Hepatocyte (in vitro differentiated cells): Measurements from ENCODE around the gene RUNX3. TPM values are rescaled to one million over a fixed set of nuclear protein-coding genes. Genes with fewer than 3 reads are reported as not detected.

Experiments
- DNase-seq: peaks from one replicate; pipeline ENCODE4 v3.0.0-alpha.2; 2016; ENCODE audit warnings: low spot score
- H2AFZ ChIP-seq: fragments of 200-600 bp; sonication (generic); 2 replicates; pipeline ENCODE4 v1.6.0; 2016; ENCODE audit warnings: antibody characterized with exemption, mild to moderate bottlenecking
- H3K27ac ChIP-seq: fragments of 200-600 bp; sonication (generic); 2 replicates; pipeline ENCODE4 v1.5.1; 2016; ENCODE audit warnings: mild to moderate bottlenecking
- H3K27me3 ChIP-seq: fragments of 200-600 bp; sonication (generic); 2 replicates; pipeline ENCODE4 v1.6.1; 2016
- H3K36me3 ChIP-seq: fragments of 200-600 bp; sonication (generic); replicated peaks from 2 replicates; pipeline ENCODE4 v1.5.1; 2016; ENCODE audit warnings: low read depth; ENCODE audit not compliant: insufficient read depth
- H3K4me1 ChIP-seq: fragments of 200-600 bp; sonication (generic); 2 replicates; pipeline ENCODE4 v1.5.1; 2016; ENCODE audit warnings: mild to moderate bottlenecking, moderate library complexity; ENCODE audit not compliant: insufficient read depth
- H3K4me2 ChIP-seq: fragments of 200-600 bp; sonication (generic); 2 replicates; pipeline ENCODE4 v1.6.0; 2016
- H3K4me3 ChIP-seq: fragments of 200-600 bp; sonication (generic); 2 replicates; pipeline ENCODE4 v1.5.1; 2016; ENCODE audit warnings: mild to moderate bottlenecking
- H3K79me2 ChIP-seq: fragments of 200-600 bp; sonication (generic); 2 replicates; pipeline ENCODE4 v1.6.0; 2017; ENCODE audit warnings: mild to moderate bottlenecking
- H3K9me2 ChIP-seq: fragments of 200-600 bp; sonication (generic); replicated peaks from 2 replicates; pipeline ENCODE4 v1.6.0; 2017; ENCODE audit warnings: mild to moderate bottlenecking; ENCODE audit not compliant: insufficient read depth
- H3K9me3 ChIP-seq: fragments of 200-600 bp; sonication (generic); 2 replicates; pipeline ENCODE4 v1.5.1; 2016; ENCODE audit warnings: low read depth, mild to moderate bottlenecking
- H4K20me1 ChIP-seq: fragments of 200-600 bp; sonication (generic); 2 replicates; pipeline ENCODE4 v1.6.0; 2016; ENCODE audit warnings: mild to moderate bottlenecking; ENCODE audit not compliant: insufficient read depth, poor library complexity, severe bottlenecking
- EZH2 ChIP-seq: fragments of 200-600 bp; sonication (generic); IDR thresholded peaks from 2 replicates; pipeline ENCODE4 v1.6.1; 2016; ENCODE audit warnings: antibody characterized with exemption, mild to moderate bottlenecking, borderline replicate concordance
- EZH2phosphoT487 ChIP-seq: fragments of 200-600 bp; sonication (generic); IDR thresholded peaks from one replicate; pipeline ENCODE4 v1.6.1; 2018; ENCODE audit warnings: antibody characterized with exemption, mild to moderate bottlenecking, low read depth, moderate library complexity; ENCODE audit not compliant: unreplicated experiment, severe bottlenecking
- WGBS: methylation state at CpG from one replicate; pipeline ENCODE4 v1.1.6; 2016; ENCODE audit warnings: low lambda C conversion rate; ENCODE audit errors: missing lambda C conversion rate; 5-methylcytosine and 5-hydroxymethylcytosine counted together
- polyA plus RNA-seq: library from polyadenylated mRNA; unstranded; fragments of >200 nt; fragmentation: Nextera tagmentation; extraction: Ambion mirVana; gene quantifications from 2 replicates; pipeline ENCODE4 v1.2.1, GENCODE V29; 2016
- total RNA-seq: library from RNA; depleted of rRNA; stranded (reverse); fragments of >200 nt; gene quantifications from 2 replicates; pipeline ENCODE4 v1.2.3, GENCODE V29; 2014
- TF ChIP-seq, protein P1 (sequence below): fragments of 200-600 bp; sonication (generic); IDR thresholded peaks from 2 replicates; pipeline ENCODE4 v1.5.1; 2016; ENCODE audit warnings: antibody characterized with exemption, mild to moderate bottlenecking; ENCODE audit not compliant: poor library complexity

Gene RUNX3
- total and polyA plus RNA-seq, 2 experiments from 2014 or later = 0.13 to 0.16 TPM

DNA sequence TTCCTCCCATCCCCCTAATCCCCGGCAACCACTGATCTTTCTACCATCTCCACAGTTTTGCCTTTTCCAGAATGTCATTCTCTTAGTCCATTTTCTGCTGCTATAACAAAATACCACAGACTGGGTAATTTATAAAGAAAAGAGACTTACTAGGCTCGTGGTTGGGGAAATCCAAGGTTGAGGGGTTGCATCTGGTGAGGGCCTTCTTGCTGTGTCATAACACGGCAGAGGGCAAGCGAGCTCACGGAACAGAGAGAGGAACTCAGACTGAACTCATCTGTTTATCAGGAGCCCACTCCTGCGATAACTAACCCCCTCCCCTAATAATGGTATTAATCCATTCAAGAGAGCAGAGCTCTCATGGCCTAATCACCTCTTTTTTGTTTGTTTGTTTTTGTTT lies 52.0 kb downstream of the RUNX3 start:
- 86% methylated on average over 6 of the region's 6 CpGs for WGBS
- Histone ChIP-seq H3K27me3 (no peaks in the 10 kb centered on the region), H3K4me3 (no peak overlapping the region), H2AFZ (no peak overlapping the region), H3K36me3 (no peaks in the 10 kb centered on the region), H3K79me2 (no peaks in the 10 kb centered on the region), H3K4me2 (no peak overlapping the region), H3K27ac (no peak overlapping the region), H3K9me2 (no peaks in the 10 kb centered on the region), H3K4me1 (no peaks in the 10 kb centered on the region), H4K20me1 (no peaks in the 10 kb centered on the region), H3K9me3 (no peaks in the 10 kb centered on the region)
- no peak for TF ChIP-seq EZH2phosphoT487
- TF ChIP-seq, protein P1, sequence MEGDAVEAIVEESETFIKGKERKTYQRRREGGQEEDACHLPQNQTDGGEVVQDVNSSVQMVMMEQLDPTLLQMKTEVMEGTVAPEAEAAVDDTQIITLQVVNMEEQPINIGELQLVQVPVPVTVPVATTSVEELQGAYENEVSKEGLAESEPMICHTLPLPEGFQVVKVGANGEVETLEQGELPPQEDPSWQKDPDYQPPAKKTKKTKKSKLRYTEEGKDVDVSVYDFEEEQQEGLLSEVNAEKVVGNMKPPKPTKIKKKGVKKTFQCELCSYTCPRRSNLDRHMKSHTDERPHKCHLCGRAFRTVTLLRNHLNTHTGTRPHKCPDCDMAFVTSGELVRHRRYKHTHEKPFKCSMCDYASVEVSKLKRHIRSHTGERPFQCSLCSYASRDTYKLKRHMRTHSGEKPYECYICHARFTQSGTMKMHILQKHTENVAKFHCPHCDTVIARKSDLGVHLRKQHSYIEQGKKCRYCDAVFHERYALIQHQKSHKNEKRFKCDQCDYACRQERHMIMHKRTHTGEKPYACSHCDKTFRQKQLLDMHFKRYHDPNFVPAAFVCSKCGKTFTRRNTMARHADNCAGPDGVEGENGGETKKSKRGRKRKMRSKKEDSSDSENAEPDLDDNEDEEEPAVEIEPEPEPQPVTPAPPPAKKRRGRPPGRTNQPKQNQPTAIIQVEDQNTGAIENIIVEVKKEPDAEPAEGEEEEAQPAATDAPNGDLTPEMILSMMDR = no peak
- TF ChIP-seq EZH2 = no peak
- no peak for DNase-seq

DNA sequence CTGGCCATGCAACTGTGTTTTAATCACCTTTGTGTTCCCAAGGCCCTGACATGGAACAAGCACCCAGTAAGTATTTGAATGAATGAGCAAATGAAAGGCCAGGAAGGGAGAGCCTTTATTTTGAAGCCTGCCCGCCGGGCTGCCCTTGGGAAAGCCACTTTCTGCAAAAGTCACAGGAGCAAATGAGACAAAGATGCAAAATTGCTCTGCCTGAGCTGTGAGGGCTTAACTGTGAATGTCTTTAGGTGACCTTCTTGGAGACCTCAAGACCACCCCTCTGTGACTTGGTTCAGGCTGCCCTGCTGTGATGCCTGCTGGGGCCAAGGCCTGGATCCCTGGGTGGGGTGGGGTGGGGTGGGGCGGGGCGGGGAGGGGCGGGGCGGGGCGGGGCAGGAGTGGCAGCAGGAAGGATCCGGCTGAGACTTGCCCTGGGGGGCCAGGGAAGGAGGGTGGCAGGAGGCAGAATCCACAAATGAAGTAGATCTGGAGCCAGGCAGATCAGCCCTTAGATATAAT lies 54.0 kb downstream of the RUNX3 start:
- Histone ChIP-seq H4K20me1 (no peaks in the 10 kb centered on the region), H3K79me2 (no peaks in the 10 kb centered on the region), H2AFZ (no peak overlapping the region), H3K4me1 (no peaks in the 10 kb centered on the region), H3K4me3 (no peak overlapping the region), H3K4me2 (no peak overlapping the region), H3K27ac (no peak overlapping the region), H3K36me3 (no peaks in the 10 kb centered on the region), H3K27me3 (no peaks in the 10 kb centered on the region), H3K9me3 (no peaks in the 10 kb centered on the region), H3K9me2 (no peaks in the 10 kb centered on the region)
- no peak for DNase-seq
- TF ChIP-seq, protein P1 = no peak
- no peak for TF ChIP-seq EZH2phosphoT487
- no peak for TF ChIP-seq EZH2
- WGBS = 89% methylated on average over 2 of the region's 8 CpGs

DNA sequence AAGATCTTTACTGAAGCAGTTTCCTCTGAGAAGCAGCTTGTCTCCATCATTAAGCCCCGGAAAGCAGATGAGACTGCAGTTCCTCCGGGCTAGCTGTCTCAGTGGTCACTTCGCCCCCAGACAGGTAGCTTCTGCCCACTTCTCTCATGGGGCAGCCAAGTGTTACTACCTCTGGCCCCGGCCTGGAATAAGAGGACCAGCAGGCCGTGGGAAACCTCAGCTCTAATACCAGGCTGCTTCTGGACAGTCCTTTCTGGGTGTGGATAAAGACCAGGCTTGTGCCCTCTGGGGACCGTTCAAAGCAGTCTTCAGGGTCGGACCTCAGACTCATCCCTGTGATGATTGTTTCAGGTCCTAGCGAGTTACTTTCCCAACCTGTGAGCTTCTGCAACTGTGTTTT lies 54.8 kb downstream of the RUNX3 start:
- no peaks in the 10 kb centered on the region for H3K27me3 ChIP-seq
- H3K27ac ChIP-seq = no peak overlapping the region
- H3K9me3 ChIP-seq = no peaks in the 10 kb centered on the region
- H2AFZ ChIP-seq = no peak overlapping the region
- no peak overlapping the region for H3K4me2 ChIP-seq
- no peaks in the 10 kb centered on the region for H3K4me1 ChIP-seq
- H4K20me1 ChIP-seq = no peaks in the 10 kb centered on the region
- no peaks in the 10 kb centered on the region for H3K79me2 ChIP-seq
- WGBS = 73% methylated on average over 8 of the region's 8 CpGs
- H3K9me2 ChIP-seq = no peaks in the 10 kb centered on the region
- H3K36me3 ChIP-seq = no peaks in the 10 kb centered on the region
- no peak for DNase-seq
- TF ChIP-seq EZH2 (no peak), EZH2phosphoT487 (no peak)
- TF ChIP-seq, protein P1 = no peak
- H3K4me3 ChIP-seq = no peak overlapping the region
